ENCODE data around the gene MTHFSD. TPM values are rescaled to one million over a fixed set of nuclear protein-coding genes. Genes with fewer than 3 reads are reported as not detected.

Gene MTHFSD
- total RNA-seq, 1 experiment from 2014 or later: 47.8 TPM

- no TSS peak for BruUV-seq (replicated peaks)
- intact Hi-C loops (cut with micrococcal nuclease; ENCODE audit: unreplicated experiment): no loop called here
- no peaks in the 10 kb centered on the region for H3K9me3 Mint-ChIP-seq (ENCODE audit: low read depth, unreplicated experiment)
- H3K4me3 Mint-ChIP-seq (ENCODE audit: low read depth, unreplicated experiment): no peak overlapping the region
- CTCF ChIA-PET: no interaction called here
- no peak for TF ChIP-seq CTCF (IDR thresholded peaks at IDR 0.05; ENCODE audit: unreplicated experiment)
- H3K27ac Mint-ChIP-seq (ENCODE audit: unreplicated experiment): no peak overlapping the region
- H3K4me1 Mint-ChIP-seq (ENCODE audit: low read depth, unreplicated experiment): no peaks in the 10 kb centered on the region
- H3K36me3 Mint-ChIP-seq (ENCODE audit: insufficient read depth, unreplicated experiment): peaks cover 29% of the 10 kb centered on the region
- no peak for DNase-seq
- H3K27me3 Mint-ChIP-seq (ENCODE audit: unreplicated experiment): no peaks in the 10 kb centered on the region
Measured at GRCh38 chr16:86549076-86549892, 5.8 kb downstream of the MTHFSD start.

- intact Hi-C loops (cut with micrococcal nuclease; ENCODE audit: unreplicated experiment): no loop called here
- no peaks in the 10 kb centered on the region for H3K9me3 Mint-ChIP-seq (ENCODE audit: low read depth, unreplicated experiment)
- DNase-seq: no peak
- CTCF ChIA-PET: no interaction called here
- TF ChIP-seq CTCF (IDR thresholded peaks at IDR 0.05; ENCODE audit: unreplicated experiment): no peak
- no peaks in the 10 kb centered on the region for H3K27me3 Mint-ChIP-seq (ENCODE audit: unreplicated experiment)
- H3K27ac Mint-ChIP-seq (ENCODE audit: unreplicated experiment): no peak overlapping the region
- BruUV-seq (replicated peaks): no TSS peak
- H3K4me3 Mint-ChIP-seq (ENCODE audit: low read depth, unreplicated experiment): no peak overlapping the region
- peaks cover 22% of the 10 kb centered on the region for H3K36me3 Mint-ChIP-seq (ENCODE audit: insufficient read depth, unreplicated experiment)
- no peaks in the 10 kb centered on the region for H3K4me1 Mint-ChIP-seq (ENCODE audit: low read depth, unreplicated experiment)
Measured at GRCh38 chr16:86547286-86547685, 7.7 kb downstream of the MTHFSD start.

DNA sequence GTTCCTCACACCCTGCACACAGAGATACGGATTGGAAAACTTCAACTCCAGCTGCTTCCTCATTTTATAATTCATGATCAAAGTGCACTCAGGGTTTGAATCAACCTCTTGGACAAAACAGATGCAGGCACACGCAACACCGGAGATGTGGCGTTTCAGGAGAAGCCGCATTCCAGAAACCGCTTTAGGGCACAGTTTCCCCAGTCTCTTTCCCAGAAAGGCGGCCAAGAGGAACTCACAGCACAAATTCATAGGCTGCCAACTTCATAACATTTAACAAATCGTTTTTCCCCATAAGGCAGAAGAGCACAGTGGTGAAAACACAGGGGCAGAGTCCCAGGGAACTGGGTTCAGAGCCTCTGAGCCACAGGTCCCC, 8.4 kb downstream of the MTHFSD start:
- Mint-ChIP-seq H3K27me3 (ENCODE audit: unreplicated experiment) (no peaks in the 10 kb centered on the region), H3K4me1 (ENCODE audit: low read depth, unreplicated experiment) (no peaks in the 10 kb centered on the region), H3K36me3 (ENCODE audit: insufficient read depth, unreplicated experiment) (peaks cover 28% of the 10 kb centered on the region), H3K27ac (ENCODE audit: unreplicated experiment) (no peak overlapping the region), H3K9me3 (ENCODE audit: low read depth, unreplicated experiment) (no peaks in the 10 kb centered on the region), H3K4me3 (ENCODE audit: low read depth, unreplicated experiment) (no peak overlapping the region)
- no peak for TF ChIP-seq CTCF (IDR thresholded peaks at IDR 0.05; ENCODE audit: unreplicated experiment)
- BruUV-seq (replicated peaks): no TSS peak
- intact Hi-C loops (cut with micrococcal nuclease; ENCODE audit: unreplicated experiment): no loop called here
- DNase-seq: no peak
- CTCF ChIA-PET: no interaction called here

- H3K4me3 Mint-ChIP-seq (ENCODE audit: low read depth, unreplicated experiment): no peak overlapping the region
- intact Hi-C loops (cut with micrococcal nuclease; ENCODE audit: unreplicated experiment): no loop called here
- H3K4me1 Mint-ChIP-seq (ENCODE audit: low read depth, unreplicated experiment): no peaks in the 10 kb centered on the region
- no peak for TF ChIP-seq CTCF (IDR thresholded peaks at IDR 0.05; ENCODE audit: unreplicated experiment)
- CTCF ChIA-PET: no interaction called here
- no peak for DNase-seq
- BruUV-seq (replicated peaks): no TSS peak
- no peaks in the 10 kb centered on the region for H3K9me3 Mint-ChIP-seq (ENCODE audit: low read depth, unreplicated experiment)
- no peaks in the 10 kb centered on the region for H3K27me3 Mint-ChIP-seq (ENCODE audit: unreplicated experiment)
- H3K27ac Mint-ChIP-seq (ENCODE audit: unreplicated experiment): no peak overlapping the region
- peaks cover 34% of the 10 kb centered on the region for H3K36me3 Mint-ChIP-seq (ENCODE audit: insufficient read depth, unreplicated experiment)
Measured at GRCh38 chr16:86545954-86546637, 8.9 kb downstream of the MTHFSD start.

Data from Calu3 (cell line).